NCI-H2107 (cell line): ENCODE measurements around the gene MYH14.
"Not testable (repeated sequence)": the region's sequence is repeated elsewhere in the genome, so short reads cannot be mapped to it uniquely, and the experiment has no call there.

Experiments used
- DNase-seq: peaks from one replicate; lab custom pipeline; 2025; lab: John Stamatoyannopoulos, UW

MYH14 gene

DNA sequence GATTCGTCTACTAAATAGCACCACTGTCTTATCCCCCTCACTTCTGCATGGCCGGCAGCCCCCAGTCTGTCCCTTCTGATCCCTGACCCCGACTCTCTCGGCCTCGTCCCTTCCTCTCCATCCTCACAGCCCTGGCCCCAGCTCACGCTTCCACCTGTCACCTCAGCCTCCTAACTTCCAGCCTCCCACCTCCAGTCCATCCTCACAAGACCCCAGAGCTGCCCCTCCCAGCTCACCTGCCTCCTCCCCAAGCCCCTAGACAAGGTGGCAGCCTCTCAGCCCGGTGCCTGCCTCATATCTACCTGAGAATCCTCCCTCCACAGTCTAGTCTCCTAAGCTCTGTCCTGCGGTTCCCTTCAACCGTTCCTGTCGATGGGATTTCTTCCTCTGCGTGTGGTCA is 115.7 kb downstream of the MYH14 start:
- DNase-seq: no peak

DNA sequence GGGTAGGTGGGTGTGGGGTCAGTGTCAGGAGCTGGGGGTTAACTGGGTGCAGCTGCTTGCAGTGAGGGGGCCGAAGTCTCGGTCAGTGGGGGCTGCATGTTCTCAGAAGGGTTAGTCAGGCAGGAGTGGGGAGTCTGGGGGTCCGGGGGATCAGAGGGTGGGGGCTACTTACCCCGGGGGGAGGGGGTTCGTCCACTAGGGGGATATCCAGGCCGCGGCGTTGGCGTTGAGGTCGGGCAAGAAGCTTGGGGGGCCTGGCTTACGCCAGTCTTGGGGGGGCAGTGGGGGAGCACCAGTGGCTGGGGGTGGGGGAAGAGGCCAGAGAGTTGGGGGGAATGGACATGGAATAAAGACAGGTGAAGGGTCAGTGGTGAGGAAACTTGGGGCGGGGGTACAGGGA is 116.6 kb downstream of the MYH14 start:
- no peak for DNase-seq

DNA sequence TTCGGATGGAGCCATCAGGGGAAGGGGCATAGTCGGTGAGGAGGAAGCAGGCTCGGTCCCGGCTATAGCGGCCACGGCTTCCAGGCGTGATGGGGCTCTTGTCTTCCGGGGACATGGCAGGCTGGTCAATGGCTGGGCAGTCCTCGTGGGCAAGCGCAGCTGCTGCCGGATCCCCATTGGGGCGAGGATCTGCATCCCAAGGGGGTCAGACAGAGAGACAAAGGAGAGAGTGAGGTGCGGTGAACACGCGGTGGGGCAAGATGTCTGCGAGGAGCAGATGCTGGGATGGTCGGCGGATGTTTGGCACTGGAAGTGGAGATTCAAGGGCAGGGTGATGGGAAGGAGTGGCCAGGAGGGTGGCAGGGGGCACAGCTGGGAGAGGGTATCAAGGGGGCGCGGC is 117.2 kb downstream of the MYH14 start:
- no peak for DNase-seq

DNA sequence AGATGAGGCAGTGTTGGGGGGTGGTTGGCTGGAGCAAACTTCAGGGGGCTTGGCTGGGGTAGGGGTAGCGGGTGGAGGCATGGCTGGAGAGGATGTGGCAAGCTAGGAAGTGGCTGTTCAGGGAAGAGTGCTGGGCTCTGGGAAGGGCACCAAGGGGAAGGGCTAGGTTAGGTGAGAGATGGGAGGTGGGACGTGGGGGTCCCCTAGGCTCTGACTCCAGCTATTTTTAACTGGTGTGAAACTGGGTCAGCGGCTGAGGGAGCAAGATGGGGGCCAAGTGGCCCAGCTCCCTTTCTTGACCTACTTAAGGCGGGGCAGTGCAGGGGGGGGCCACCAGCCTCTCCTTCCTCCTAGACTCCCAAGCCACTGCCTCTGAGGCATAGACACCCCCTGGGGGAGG is 118.4 kb downstream of the MYH14 start:
- no peak for DNase-seq

- DNase-seq: no peak
Measured at GRCh38 chr19:50322234-50322633, 118.8 kb downstream of the MYH14 start.

GRCh38 chr19:50322931-50323781 is 119.7 kb downstream of the MYH14 start:
- no peak for DNase-seq

DNA sequence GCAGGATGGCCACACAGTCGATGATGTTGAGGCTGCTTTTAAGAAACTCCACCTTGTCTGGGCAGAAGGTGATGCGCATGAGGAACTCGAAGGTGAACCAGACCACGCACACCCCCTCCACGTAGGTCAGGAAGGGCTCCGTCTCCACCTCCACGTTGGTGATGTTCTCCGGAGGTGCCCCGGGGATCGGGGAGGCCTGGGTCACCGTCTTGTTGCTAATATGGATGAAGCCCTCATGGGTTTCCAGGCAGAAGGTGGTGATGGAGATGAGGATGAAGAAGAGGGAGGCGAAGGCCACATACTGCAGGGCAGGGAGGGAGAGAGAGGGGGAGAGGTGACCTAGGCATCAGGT is 120.3 kb downstream of the MYH14 start:
- DNase-seq: no peak

GRCh38 chr19:50324331-50324730 is 120.9 kb downstream of the MYH14 start:
- no peak for DNase-seq

- DNase-seq: peak; percentile 84
Measured at GRCh38 chr19:50325310-50326100, 122.1 kb downstream of the MYH14 start.

DNA sequence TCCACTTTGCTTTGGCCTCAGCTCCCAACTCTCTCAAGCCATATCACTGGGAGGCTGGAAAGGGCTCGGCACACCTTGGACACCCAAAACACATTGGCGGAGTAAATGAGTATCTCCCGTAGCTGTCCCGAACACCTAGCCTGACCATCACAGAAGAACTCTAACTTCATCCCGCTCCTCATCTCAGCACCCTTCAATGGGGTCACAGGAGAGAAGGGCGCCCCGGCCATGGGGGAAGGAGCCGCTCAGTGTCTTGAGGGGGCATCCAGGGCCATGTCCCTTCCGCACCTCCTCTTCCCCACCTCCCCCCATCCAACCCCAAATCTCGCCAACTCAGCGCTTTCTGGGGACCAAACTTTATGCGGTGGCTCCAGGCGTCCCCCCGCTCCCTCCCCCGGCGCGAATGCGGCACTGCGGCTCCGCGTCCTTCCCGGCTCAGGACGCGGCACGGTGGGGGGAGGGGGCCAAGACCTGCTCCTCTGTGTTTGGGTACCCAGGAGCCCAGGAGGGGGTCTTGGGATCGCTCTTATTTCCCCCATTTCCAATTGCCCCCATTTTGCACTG is 122.8 kb downstream of the MYH14 start:
- DNase-seq: no peak

GRCh38 chr19:50327013-50327412 is 123.6 kb downstream of the MYH14 start:
- DNase-seq: no peak

DNA sequence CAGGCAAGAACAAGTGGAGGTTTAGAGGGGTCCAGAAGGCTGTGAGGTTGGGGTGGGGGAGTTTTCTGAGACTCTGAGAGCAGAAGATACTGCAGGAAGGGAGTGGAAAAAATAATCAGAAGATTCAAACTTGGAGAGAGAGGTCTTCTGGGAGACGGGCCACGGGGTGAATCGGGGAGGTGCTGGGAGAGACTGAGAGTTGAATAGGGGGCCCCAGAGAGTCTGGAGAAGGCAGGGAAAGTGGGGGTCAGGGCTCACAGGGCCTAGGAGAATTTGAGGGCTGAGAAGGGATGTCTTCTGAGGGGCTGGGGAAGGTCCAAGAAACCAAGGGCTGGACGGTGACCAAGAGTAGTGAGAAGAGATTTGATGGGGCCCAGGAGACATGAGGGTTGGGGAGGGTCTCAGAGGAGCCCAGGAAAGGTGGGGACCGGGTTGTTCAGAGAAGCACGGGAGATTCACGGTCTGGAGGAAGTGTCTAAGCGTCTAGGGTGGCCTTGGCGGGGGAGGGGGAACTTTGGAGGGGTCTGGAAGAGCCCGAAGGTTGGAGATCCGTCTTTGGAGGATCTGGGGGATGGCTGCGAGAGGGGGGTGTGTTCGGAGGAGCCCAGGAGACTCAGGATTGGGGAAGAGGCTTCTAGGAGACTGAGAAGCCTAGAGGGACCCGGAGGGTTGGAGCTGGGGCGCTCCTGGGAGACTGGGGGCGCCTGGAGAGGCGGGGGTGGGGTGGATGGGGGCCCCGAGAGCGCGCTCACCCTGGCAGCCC is 124.2 kb downstream of the MYH14 start:
- no peak for DNase-seq

DNA sequence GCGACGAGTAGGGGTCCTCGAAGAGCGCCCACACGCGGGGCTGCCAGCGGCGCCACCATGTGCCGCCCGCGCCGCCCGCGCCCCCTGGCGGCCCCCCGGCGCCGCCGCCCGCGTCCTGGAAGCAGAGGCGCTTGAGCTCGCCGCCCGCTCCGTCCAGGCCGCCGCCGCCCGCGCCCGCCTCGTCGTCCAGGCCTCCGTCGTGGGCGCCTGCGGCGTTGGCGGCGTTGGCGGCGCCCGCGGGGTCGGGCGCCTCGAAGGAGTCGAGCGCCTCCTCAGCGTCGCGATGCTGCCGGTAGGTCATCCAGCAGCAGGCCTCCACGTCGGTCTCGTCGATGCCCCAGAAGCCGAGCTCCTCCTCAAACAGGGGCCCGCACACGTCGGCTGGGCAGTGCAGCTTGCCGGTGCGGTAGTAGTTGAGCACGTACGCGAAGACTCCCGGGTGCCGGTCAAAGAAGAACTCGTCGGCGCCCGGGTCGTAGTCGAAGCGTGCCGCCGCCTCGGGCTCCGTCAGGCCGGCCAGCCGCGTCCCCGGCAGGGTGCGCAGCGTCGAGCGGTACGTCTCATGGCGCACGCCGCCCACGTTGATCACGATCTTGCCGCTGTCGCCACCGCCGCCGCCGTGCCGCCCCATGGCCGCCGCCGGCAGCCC is 124.9 kb downstream of the MYH14 start:
- DNase-seq: no peak

DNA sequence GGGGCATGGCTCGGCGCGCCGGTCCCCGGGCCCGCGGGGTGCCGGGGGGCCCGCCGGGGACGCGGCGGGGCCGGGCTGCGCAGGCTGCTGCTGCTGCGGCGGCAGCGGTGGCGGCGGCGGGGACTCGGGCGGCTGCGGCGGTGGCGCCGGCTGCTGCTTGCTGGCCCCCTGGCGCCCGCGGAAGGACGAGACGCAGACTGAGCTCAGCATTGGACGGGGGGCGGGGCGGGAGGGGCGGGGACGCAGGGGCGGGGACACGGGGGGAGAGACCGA is 125.4 kb downstream of the MYH14 start:
- DNase-seq: no peak

GRCh38 chr19:50329146-50329925 is 125.9 kb downstream of the MYH14 start, which contains the start of gene KCNC3:
Gene KCNC3 (minus strand): TSS chr19:50329377. CDS start chr19:50329082, 295 bp downstream.
- peak; percentile 98 for DNase-seq

GRCh38 chr19:50329926-50330294 is 126.5 kb downstream of the MYH14 start:
- DNase-seq: not testable (repeated sequence)

DNA sequence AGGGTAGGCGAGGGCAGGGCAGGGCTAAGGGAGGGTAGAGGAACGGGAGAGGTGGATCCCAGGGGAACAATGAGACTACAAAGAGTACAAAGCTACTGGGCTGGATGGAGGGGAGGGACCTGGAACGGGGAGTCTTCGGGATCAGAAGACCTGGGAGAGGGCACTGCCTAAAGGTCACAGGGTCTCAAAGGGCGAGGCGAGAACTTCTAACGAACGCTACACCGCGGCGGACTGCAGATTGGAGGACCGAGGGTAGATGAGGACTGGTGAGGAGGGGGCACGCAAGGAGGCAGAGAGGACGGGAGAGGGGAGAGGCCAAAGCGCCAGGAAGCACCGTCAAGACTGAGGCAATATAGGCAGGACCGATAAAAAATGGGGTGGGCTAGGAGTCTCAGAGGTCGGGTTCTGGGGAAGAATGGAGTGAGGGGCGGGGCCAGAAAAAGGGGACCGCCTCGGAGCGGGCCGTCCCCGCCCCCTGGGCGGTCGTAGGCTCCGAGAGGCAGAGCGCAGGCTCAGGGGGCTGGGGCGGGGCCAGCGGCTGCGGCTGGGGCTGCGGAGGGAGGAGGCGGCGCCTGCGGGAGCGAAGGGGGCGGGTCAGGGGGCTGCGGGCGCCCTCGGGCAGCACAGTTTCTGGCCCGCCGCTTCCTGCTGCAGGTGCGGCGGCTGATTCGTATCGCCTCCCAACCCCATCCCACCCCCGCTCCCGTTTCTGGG is 127.1 kb downstream of the MYH14 start:
- DNase-seq: peak; percentile 73

DNA sequence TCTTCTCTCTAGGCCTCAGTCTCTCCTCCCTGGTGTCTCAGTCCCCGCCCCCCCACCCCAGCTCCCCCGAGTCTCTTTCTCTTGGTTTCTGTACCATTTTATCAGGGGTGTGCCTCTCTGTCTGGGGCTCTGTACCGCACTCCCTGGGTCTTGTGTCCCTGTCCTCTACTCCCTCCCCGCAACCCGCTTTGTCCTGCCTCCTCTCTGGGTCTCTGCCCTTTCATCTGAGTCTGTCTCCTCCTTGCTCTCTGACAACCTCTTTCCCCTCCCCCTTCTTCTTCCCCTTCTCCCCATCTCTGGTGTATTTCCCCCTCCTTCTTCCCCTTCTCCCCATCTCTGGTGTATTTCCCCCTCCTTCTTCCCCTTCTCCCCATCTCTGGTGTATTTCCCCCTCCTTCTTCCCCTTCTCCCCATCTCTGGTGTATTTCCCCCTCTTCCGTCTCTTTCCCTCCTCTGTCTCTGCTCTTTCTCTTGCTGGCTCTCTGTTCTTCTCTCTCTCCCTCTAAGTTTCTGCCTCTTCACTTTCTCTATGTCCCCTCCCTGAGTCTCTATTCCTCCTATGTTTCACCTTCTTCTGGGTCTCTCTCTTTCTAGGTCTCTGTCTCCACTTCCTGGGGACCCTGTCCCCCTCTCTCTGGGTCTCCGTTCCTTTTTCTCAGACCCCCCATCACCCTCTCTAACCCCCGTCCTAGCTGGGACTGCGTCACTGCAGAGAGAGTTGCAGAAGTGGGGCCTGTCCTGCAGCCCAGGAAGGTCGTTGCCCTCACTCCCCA is 128.0 kb downstream of the MYH14 start:
- DNase-seq: no peak

- no peak for DNase-seq
Measured at GRCh38 chr19:50331994-50332243, 128.5 kb downstream of the MYH14 start.
